K562 (cell line): Measurements from ENCODE around the gene DNAH5. TPM values are rescaled to one million over a fixed set of nuclear protein-coding genes. Genes with fewer than 3 reads are reported as not detected.

Experiments
- ATAC-seq: fragments of 200-7000 bp; cut with Tn5 transposase; 3 replicates; pipeline ENCODE4 v1.9.1; 2020; ENCODE audit warnings: moderate library complexity
- BruUV-seq: library from RNA; stranded (reverse); fragments of 400-500 nt; replicated peaks from 2 replicates; lab custom pipeline; 2021; lab: Mats Ljungman, UMichigan
- CTCF ChIA-PET: fragments of 300-600 bp; formaldehyde crosslinking; extraction: SDS; loops from one replicate; lab custom pipeline; 2021; ENCODE audit warnings: low intra/inter-chr PET ratio; lab: Yijun Ruan, JAX
- POLR2A ChIA-PET: fragments of 300-600, 350-650 bp; sonication (Branson Sonifier 250); formaldehyde crosslinking; extraction: SDS; loops from one replicate; lab custom pipeline; 2021; ENCODE audit warnings: antibody characterized with exemption, inconsistent platforms; lab: Yijun Ruan, JAX
- DNase-seq, 4 experiments: peaks; one replicate each; pipeline versions ENCODE4 v3.0.0 to v3.0.0-alpha.2; 2011 to 2018; ENCODE audit warnings: low spot score in 3 of 4, mixed read lengths in 3 of 4; ENCODE audit errors: extremely low read depth in 1 of 4
- FAIRE-seq: peaks from 2 replicates; lab custom pipeline; 2011; peaks lifted over from hg19 to GRCh38; lab: Jason Lieb, UNC
- H2AFZ ChIP-seq: 2 replicates; pipeline ENCODE4 v1.6.0; 2011; ENCODE audit warnings: low read depth, low read length, control low read depth, inconsistent platforms
- H3K27ac ChIP-seq: fragments of 200-600 bp; 3 replicates; pipeline ENCODE4 v1.8.0; 2011; ENCODE audit warnings: low read depth, mild to moderate bottlenecking, control low read depth, inconsistent platforms, low read length, moderate library complexity, mixed read lengths; ENCODE audit errors: extremely low read depth
- H3K27me3 ChIP-seq, 2 experiments: fragments of 300-600 bp in 1 of 2; 2 replicates in 1 of 2; 3 replicates in 1 of 2; pipeline versions ENCODE4 v1.6.0 to v1.8.0; 2011; ENCODE audit warnings: inconsistent platforms in 2 of 2, low read length in 2 of 2, mild to moderate bottlenecking in 1 of 2, mixed read lengths in 1 of 2, moderate library complexity in 1 of 2; ENCODE audit not compliant: control insufficient read depth in 2 of 2, insufficient read depth in 2 of 2
- H3K36me3 ChIP-seq: fragments of 300-600 bp; 3 replicates; pipeline ENCODE4 v1.8.0; 2011; ENCODE audit warnings: mild to moderate bottlenecking, low read length, inconsistent platforms; ENCODE audit not compliant: control insufficient read depth, insufficient read depth
- H3K4me1 ChIP-seq, 2 experiments: fragments of 200-600 bp in 1 of 2; replicated peaks in 1 of 2; 2 replicates in 1 of 2; 3 replicates in 1 of 2; pipeline versions ENCODE4 v1.5.1 to v1.8.0; 2011; ENCODE audit warnings: inconsistent platforms in 2 of 2, low read length in 2 of 2, mild to moderate bottlenecking in 1 of 2, mixed read lengths in 1 of 2, moderate library complexity in 1 of 2; ENCODE audit not compliant: control insufficient read depth in 2 of 2, insufficient read depth in 2 of 2
- H3K4me2 ChIP-seq: 2 replicates; pipeline ENCODE4 v1.6.1; 2011; ENCODE audit warnings: low read length, control low read depth, inconsistent platforms, mixed read lengths; ENCODE audit not compliant: insufficient read depth
- H3K4me3 ChIP-seq: fragments of 200-600 bp; sonication (generic), shearing (Covaris generic); 2 replicates; pipeline ENCODE4 v1.5.1; 2016; ENCODE audit warnings: control low read depth, inconsistent platforms
- H3K79me2 ChIP-seq: fragments of 200-600 bp; 3 replicates; pipeline ENCODE4 v1.8.0; 2011; ENCODE audit warnings: low read length, inconsistent platforms; ENCODE audit not compliant: control insufficient read depth, insufficient read depth
- H3K9ac ChIP-seq, 2 experiments: 2 replicates each; pipeline versions ENCODE4 v1.6.0 to v1.6.1; 2011; ENCODE audit warnings: low read depth in 2 of 2, low read length in 2 of 2, control low read depth in 1 of 2, inconsistent platforms in 1 of 2, mild to moderate bottlenecking in 1 of 2, mixed read lengths in 1 of 2; ENCODE audit not compliant: insufficient read depth in 1 of 2
- H3K9me1 ChIP-seq: one replicate; pipeline ENCODE4 v1.6.0; 2011; ENCODE audit warnings: inconsistent platforms, mild to moderate bottlenecking, low read length, moderate library complexity; ENCODE audit not compliant: control insufficient read depth, insufficient read depth
- H3K9me3 ChIP-seq: replicated peaks from 2 replicates; pipeline ENCODE4 v1.5.1; 2011; ENCODE audit warnings: low read depth, low read length, inconsistent platforms; ENCODE audit not compliant: control insufficient read depth, insufficient read depth
- H4K20me1 ChIP-seq: replicated peaks from 2 replicates; pipeline ENCODE4 v1.6.1; 2011; ENCODE audit warnings: low read length, inconsistent platforms, mixed read lengths; ENCODE audit not compliant: control insufficient read depth, insufficient read depth
- ATF1 ChIP-seq, 2 experiments: fragments of 450-650 bp in 1 of 2; IDR thresholded peaks; 2 replicates each; pipeline ENCODE4 v1.6.1; 2016; ENCODE audit warnings: missing compliant biosample characterization in 1 of 2, missing genetic modification characterization in 1 of 2
- CBX2 ChIP-seq: fragments of 200-600 bp; sonication (generic); IDR thresholded peaks from one replicate; pipeline ENCODE4 v1.6.1; 2012; ENCODE audit warnings: mild to moderate bottlenecking, low read length, inconsistent platforms; ENCODE audit not compliant: insufficient read depth, poor library complexity, severe bottlenecking
- CBX5 ChIP-seq: IDR thresholded peaks from 2 replicates; pipeline ENCODE4 v1.6.1; 2014; ENCODE audit warnings: low read depth, borderline replicate concordance
- E2F6 ChIP-seq, 2 experiments: IDR thresholded peaks; 2 replicates each; pipeline ENCODE4 v1.6.1; 2011; ENCODE audit warnings: borderline replicate concordance in 1 of 2, control low read depth in 1 of 2, low read depth in 1 of 2, low read length in 1 of 2, mild to moderate bottlenecking in 1 of 2, mixed read lengths in 1 of 2, moderate library complexity in 1 of 2; ENCODE audit not compliant: insufficient read depth in 1 of 2, insufficient read length in 1 of 2, poor library complexity in 1 of 2, severe bottlenecking in 1 of 2; ENCODE audit errors: extremely low read depth in 1 of 2
- FIP1L1 ChIP-seq: fragments of 200-400 bp; formaldehyde crosslinking; IDR thresholded peaks from 2 replicates; pipeline ENCODE4 v1.6.1; 2018; ENCODE audit warnings: mild to moderate bottlenecking, low read depth, low read length; ENCODE audit not compliant: poor library complexity, severe bottlenecking
- GATA2 ChIP-seq: sonication (generic); formaldehyde crosslinking; IDR thresholded peaks from 2 replicates; pipeline ENCODE4 v1.4.0; 2020; ENCODE audit warnings: mild to moderate bottlenecking, missing genetic modification reagents
- NONO ChIP-seq, 2 experiments: fragments of 200-400 bp in 1 of 2; fragments of 450-650 bp in 1 of 2; formaldehyde crosslinking in 1 of 2; IDR thresholded peaks; 2 replicates each; pipeline ENCODE4 v1.6.1; 2017; ENCODE audit warnings: low read depth in 2 of 2, mild to moderate bottlenecking in 2 of 2, moderate library complexity in 2 of 2, low read length in 1 of 2
- PHF8 ChIP-seq: fragments of 200-600 bp; sonication (generic); IDR thresholded peaks from 2 replicates; pipeline ENCODE4 v1.6.1; 2012; ENCODE audit warnings: mixed run types, mild to moderate bottlenecking, inconsistent platforms, low read length, moderate library complexity, borderline replicate concordance
- POLR3G ChIP-seq: IDR thresholded peaks from 2 replicates; pipeline ENCODE4 v1.6.1; 2011; ENCODE audit not compliant: insufficient read length, insufficient replicate concordance; ENCODE audit errors: extremely low read depth
- SMAD2 ChIP-seq: fragments of 150-350 bp; IDR thresholded peaks from 2 replicates; pipeline ENCODE4 v1.6.1; 2014; ENCODE audit warnings: low read depth, mild to moderate bottlenecking, low read length
- TEAD2 ChIP-seq: fragments of 450-650 bp; IDR thresholded peaks from 2 replicates; pipeline ENCODE4 v1.6.1; 2016; ENCODE audit warnings: missing genetic modification characterization, control low read depth, missing compliant biosample characterization
- ZC3H11A ChIP-seq: IDR thresholded peaks from 2 replicates; pipeline ENCODE4 v1.6.1; 2012; ENCODE audit warnings: low read depth, low read length, improper control_type of control experiment
- ZNF184 ChIP-seq: sonication (generic); formaldehyde crosslinking; IDR thresholded peaks from 2 replicates; pipeline ENCODE4 v1.5.0; 2020; ENCODE audit warnings: missing genetic modification reagents
- ZNF263 ChIP-seq: sonication (generic); formaldehyde crosslinking; IDR thresholded peaks from 2 replicates; pipeline ENCODE4 v1.8.0; 2022; ENCODE audit warnings: mild to moderate bottlenecking, missing genetic modification reagents, borderline replicate concordance
- ZNF445 ChIP-seq: fragments of 250-450 bp; sonication (Bioruptor Pico); IDR thresholded peaks from 2 replicates; pipeline ENCODE4 v1.4.0; 2020; ENCODE audit warnings: low read depth, mild to moderate bottlenecking, moderate library complexity
- ZNF778 ChIP-seq: fragments of 450-650 bp; formaldehyde crosslinking; IDR thresholded peaks from 2 replicates; pipeline ENCODE4 v1.4.0; 2020; ENCODE audit warnings: mild to moderate bottlenecking, moderate library complexity
- in situ Hi-C: fragments of 300-500 bp; cut with MboI; formaldehyde crosslinking; loops from 4 replicates; pipeline ENCODE4 v1.15.0; 2018; ENCODE audit warnings: inconsistent platforms, mixed read lengths
- intact Hi-C: fragments of 100-400 bp; cut with micrococcal nuclease; formaldehyde crosslinking; loops from 2 replicates; pipeline ENCODE4 v1.14.2; 2022
- polyA plus RNA-seq, 8 experiments: library from polyadenylated mRNA; depleted of rRNA in 4 of 8; stranded (reverse) in 5 of 8; unstranded in 3 of 8; fragments of >200 nt; fragmentation: Nextera tagmentation in 2 of 8; fragmentation: Illumina TruSeq in 1 of 8; extraction: Ambion mirVana in 2 of 8; extraction: Trizol in 1 of 8; gene quantifications; 2 replicates each; pipeline versions ENCODE4 v1.2.1 to v1.2.3, GENCODE V29; 2011 to 2014; ENCODE audit warnings: inconsistent platforms in 1 of 8, missing spikeins in 1 of 8
- total RNA-seq, 7 experiments: library from RNA; depleted of rRNA in 6 of 7; stranded (reverse); fragments of >200 nt in 6 of 7; fragmentation: Illumina TruSeq in 2 of 7; extraction: Trizol in 2 of 7; gene quantifications; 2 replicates each; pipeline versions ENCODE4 v1.2.1 to v1.2.3, GENCODE V29; 2011 to 2021; ENCODE audit warnings: low replicate concordance in 1 of 7
- TF ChIP-seq, protein P1 (sequence below), 3 experiments: fragments of 200-800 bp in 1 of 3; sonication (Bioruptor generic) in 1 of 3; sonication (generic) in 1 of 3; formaldehyde crosslinking in 1 of 3; IDR thresholded peaks; 2 replicates each; pipeline versions ENCODE4 v1.6.1 to v1.8.0; 2016 to 2022; ENCODE audit warnings: mild to moderate bottlenecking in 2 of 3, missing compliant biosample characterization in 2 of 3, missing genetic modification characterization in 2 of 3, missing genetic modification reagents in 1 of 3
- TF ChIP-seq, protein P2 (sequence below): sonication (generic); formaldehyde crosslinking; IDR thresholded peaks from 2 replicates; pipeline ENCODE4 v1.8.0; 2023; ENCODE audit warnings: mild to moderate bottlenecking, missing genetic modification reagents

Gene DNAH5
- total and polyA plus RNA-seq, 9 of the 15 experiments (the other 6 are each of a cell fraction or from before 2014, with no cell fraction given), result 0.03 TPM; not detected in 8

GRCh38 chr5:13932011-13932410, 12.5 kb downstream of the DNAH5 start:
- H4K20me1 ChIP-seq, result no peaks in the 10 kb centered on the region
- in situ Hi-C loops, result no loop called here
- TF ChIP-seq ZNF778 (CRISPR knock-in tag) (no peak), PHF8 (no peak), ZNF184 (CRISPR knock-in tag) (no peak), ZNF263 (no peak), GATA2 (CRISPR knock-in tag) (no peak), ZNF445 (CRISPR knock-in tag) (no peak), ATF1 (CRISPR knock-in tag; IDR thresholded peaks at IDR 0.05) (no peak), ATF1 (tag; IDR thresholded peaks at IDR 0.05) (no peak), SMAD2 (no peak), FIP1L1 (no peak), TEAD2 (tag) (no peak), NONO (IDR thresholded peaks at IDR 0.05; ENCODE audit: low read depth in 2 of 2, low read length in 1 of 2) (no peak), CBX5 (no peak), ZC3H11A (no peak), E2F6 (IDR thresholded peaks at IDR 0.05; ENCODE audit: borderline replicate concordance in 1 of 2, extremely low read depth in 1 of 2, insufficient read depth in 1 of 2, insufficient read length in 1 of 2, low read depth in 1 of 2, low read length in 1 of 2, poor library complexity in 1 of 2, severe bottlenecking in 1 of 2) (no peak), POLR3G (no peak), CBX2 (no peak)
- TF ChIP-seq, protein P1, sequence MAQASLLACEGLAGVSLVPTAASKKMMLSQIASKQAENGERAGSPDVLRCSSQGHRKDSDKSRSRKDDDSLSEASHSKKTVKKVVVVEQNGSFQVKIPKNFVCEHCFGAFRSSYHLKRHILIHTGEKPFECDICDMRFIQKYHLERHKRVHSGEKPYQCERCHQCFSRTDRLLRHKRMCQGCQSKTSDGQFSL (CRISPR knock-in tag; IDR thresholded peaks at IDR 0.05), result no peak
- TF ChIP-seq, protein P1 (tag; IDR thresholded peaks at IDR 0.05), result no peak
- TF ChIP-seq, protein P2, sequence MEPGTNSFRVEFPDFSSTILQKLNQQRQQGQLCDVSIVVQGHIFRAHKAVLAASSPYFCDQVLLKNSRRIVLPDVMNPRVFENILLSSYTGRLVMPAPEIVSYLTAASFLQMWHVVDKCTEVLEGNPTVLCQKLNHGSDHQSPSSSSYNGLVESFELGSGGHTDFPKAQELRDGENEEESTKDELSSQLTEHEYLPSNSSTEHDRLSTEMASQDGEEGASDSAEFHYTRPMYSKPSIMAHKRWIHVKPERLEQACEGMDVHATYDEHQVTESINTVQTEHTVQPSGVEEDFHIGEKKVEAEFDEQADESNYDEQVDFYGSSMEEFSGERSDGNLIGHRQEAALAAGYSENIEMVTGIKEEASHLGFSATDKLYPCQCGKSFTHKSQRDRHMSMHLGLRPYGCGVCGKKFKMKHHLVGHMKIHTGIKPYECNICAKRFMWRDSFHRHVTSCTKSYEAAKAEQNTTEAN (CRISPR knock-in tag), result no peak
- TF ChIP-seq, all 486 proteins: peak for 0
- no peak overlapping the region for H3K4me2 ChIP-seq
- FAIRE-seq, result no peak
- H3K4me3 ChIP-seq, result no peak overlapping the region
- H3K9me3 ChIP-seq, result no peaks in the 10 kb centered on the region
- no peak overlapping the region for H2AFZ ChIP-seq
- H3K9ac ChIP-seq, result no peak overlapping the region
- H3K36me3 ChIP-seq, result no peaks in the 10 kb centered on the region
- no TSS peak for BruUV-seq
- no peak for ATAC-seq
- DNase-seq, result no peak
- CTCF ChIA-PET, result no interaction called here
- no peaks in the 10 kb centered on the region for H3K79me2 ChIP-seq
- intact Hi-C loops, result no loop called here
- no peak overlapping the region for H3K27ac ChIP-seq
- POLR2A ChIA-PET, result interaction anchor here (0.6 kb wide), 1 partner anchor 13 kb away, joined by 4 read pairs; no protein-coding TSS in a partner anchor
- no peaks in the 10 kb centered on the region for H3K4me1 ChIP-seq
- no peaks in the 10 kb centered on the region for H3K9me1 ChIP-seq
- H3K27me3 ChIP-seq, result no peaks in the 10 kb centered on the region
